H1 (cell line): Measurements from ENCODE around the gene ESPNL. TPM values are rescaled to one million over a fixed set of nuclear protein-coding genes. Genes with fewer than 3 reads are reported as not detected.
A peak's percentile ranks its signal among the peaks of the same experiment; 100 is the strongest.

Experiments used
- CTCF ChIA-PET: fragments of 300-600 bp; sonication (Branson Sonifier 250); formaldehyde crosslinking; loops from one replicate; lab custom pipeline; 2021; ENCODE audit not compliant: partially characterized antibody; lab: Charles Lee
- POLR2A ChIA-PET: fragments of 300-600 bp; sonication (Branson Sonifier 250); formaldehyde crosslinking; loops from one replicate; lab custom pipeline; 2021; ENCODE audit warnings: inconsistent platforms; ENCODE audit not compliant: partially characterized antibody; lab: Charles Lee
- DNase-seq, 2 experiments: peaks; one replicate each; pipeline versions ENCODE4 v3.0.0 to v3.0.0-alpha.2; 2010 to 2022; ENCODE audit warnings: low spot score in 2 of 2, low read depth in 1 of 2, mixed read lengths in 1 of 2
- FAIRE-seq: peaks from 2 replicates; lab custom pipeline; 2011; peaks lifted over from hg19 to GRCh38; lab: Jason Lieb, UNC
- H2AFZ ChIP-seq: 2 replicates; pipeline ENCODE4 v1.8.1; 2012; ENCODE audit warnings: low read length, inconsistent platforms
- H2AK5ac ChIP-seq: 2 replicates; pipeline ENCODE4 v1.6.1; 2013; ENCODE audit warnings: low read depth, low read length
- H2BK120ac ChIP-seq: replicated peaks from 2 replicates; pipeline ENCODE3; 2013; ENCODE audit warnings: low read depth, low read length, inconsistent platforms
- H2BK12ac ChIP-seq: 2 replicates; pipeline ENCODE4 v1.6.1; 2013; ENCODE audit warnings: low read depth, low read length
- H2BK15ac ChIP-seq: 2 replicates; pipeline ENCODE4 v1.6.1; 2013; ENCODE audit warnings: low read length
- H2BK20ac ChIP-seq: 2 replicates; pipeline ENCODE4 v1.6.1; 2013; ENCODE audit warnings: low read length
- H2BK5ac ChIP-seq: 2 replicates; pipeline ENCODE4 v1.6.1; 2013; ENCODE audit warnings: low read depth, low read length
- H3K14ac ChIP-seq: 2 replicates; pipeline ENCODE4 v1.6.1; 2013; ENCODE audit warnings: inconsistent platforms; ENCODE audit not compliant: insufficient read length
- H3K18ac ChIP-seq: 2 replicates; pipeline ENCODE4 v1.6.1; 2013; ENCODE audit warnings: low read length; ENCODE audit errors: extremely low read depth
- H3K23ac ChIP-seq: 2 replicates; pipeline ENCODE4 v1.6.1; 2013; ENCODE audit warnings: inconsistent platforms; ENCODE audit not compliant: insufficient read length
- H3K23me2 ChIP-seq: 2 replicates; pipeline ENCODE4 v1.6.1; 2013; ENCODE audit warnings: low read depth, low read length
- H3K27ac ChIP-seq: 2 replicates; pipeline ENCODE4 v1.6.1; 2011; ENCODE audit warnings: low read depth, low read length, inconsistent platforms
- H3K27me3 ChIP-seq, 4 experiments: replicated peaks in 1 of 4; 1 replicate in 1 of 4; 2 replicates in 3 of 4; pipeline versions ENCODE4 v1.6.1 to v1.8.1; 2011 to 2013; ENCODE audit warnings: low read length in 3 of 4, mild to moderate bottlenecking in 3 of 4, inconsistent platforms in 2 of 4, mixed read lengths in 2 of 4, moderate library complexity in 1 of 4; ENCODE audit not compliant: control insufficient read depth in 3 of 4, insufficient read depth in 3 of 4; ENCODE audit errors: extremely low read depth in 1 of 4
- H3K36me3 ChIP-seq, 4 experiments: 2 replicates each; pipeline versions ENCODE4 v1.6.1 to v1.8.1; 2011 to 2013; ENCODE audit warnings: mild to moderate bottlenecking in 4 of 4, low read length in 3 of 4, moderate library complexity in 2 of 4, control low read depth in 1 of 4, inconsistent platforms in 1 of 4; ENCODE audit not compliant: insufficient read depth in 4 of 4, control insufficient read depth in 2 of 4
- H3K4ac ChIP-seq: replicated peaks from 2 replicates; pipeline ENCODE3; 2013; ENCODE audit warnings: low read length, low read depth, mixed read lengths, inconsistent platforms; ENCODE audit not compliant: insufficient read length
- H3K4me1 ChIP-seq, 4 experiments: replicated peaks in 1 of 4; 1 replicate in 1 of 4; 2 replicates in 3 of 4; pipeline versions ENCODE4 v1.6.1 to v1.8.1; 2011 to 2013; ENCODE audit warnings: low read length in 3 of 4, inconsistent platforms in 2 of 4, mixed read lengths in 1 of 4; ENCODE audit not compliant: insufficient read depth in 4 of 4, control insufficient read depth in 3 of 4
- H3K4me2 ChIP-seq, 2 experiments: 2 replicates each; pipeline versions ENCODE4 v1.6.1 to v1.8.1; 2011 to 2013; ENCODE audit warnings: low read depth in 2 of 2, low read length in 2 of 2, control low read depth in 1 of 2, inconsistent platforms in 1 of 2, mild to moderate bottlenecking in 1 of 2; ENCODE audit not compliant: insufficient read depth in 1 of 2
- H3K4me3 ChIP-seq, 4 experiments: fragments of 200-600, 300-600 bp in 1 of 4; sonication (generic), shearing (Covaris generic), sonication (Bioruptor Twin) in 1 of 4; 2 replicates each; pipeline versions ENCODE4 v1.5.1 to v1.8.1; 2011 to 2016; ENCODE audit warnings: low read length in 4 of 4, low read depth in 3 of 4, control low read depth in 2 of 4, inconsistent platforms in 2 of 4, mild to moderate bottlenecking in 2 of 4, mixed read lengths in 1 of 4, moderate library complexity in 1 of 4; ENCODE audit not compliant: insufficient read depth in 2 of 4; ENCODE audit errors: extremely low read depth in 1 of 4
- H3K56ac ChIP-seq: replicated peaks from 2 replicates; pipeline ENCODE3; 2013; ENCODE audit warnings: low read depth, mild to moderate bottlenecking, mixed read lengths, low read length, inconsistent platforms; ENCODE audit not compliant: insufficient read length
- H3K79me1 ChIP-seq: 2 replicates; pipeline ENCODE4 v1.6.1; 2013; ENCODE audit warnings: low read depth, low read length, control low read depth
- H3K79me2 ChIP-seq, 2 experiments: 2 replicates each; pipeline versions ENCODE4 v1.6.1 to v1.8.1; 2012 to 2013; ENCODE audit warnings: low read length in 2 of 2, mild to moderate bottlenecking in 2 of 2, inconsistent platforms in 1 of 2; ENCODE audit not compliant: insufficient read depth in 2 of 2, control insufficient read depth in 1 of 2
- H3K9ac ChIP-seq, 4 experiments: replicated peaks in 1 of 4; 1 replicate in 1 of 4; 2 replicates in 3 of 4; pipeline versions ENCODE4 v1.6.1 to v1.8.1; 2011 to 2013; ENCODE audit warnings: low read depth in 3 of 4, low read length in 3 of 4, control low read depth in 2 of 4, mild to moderate bottlenecking in 2 of 4, moderate library complexity in 2 of 4, inconsistent platforms in 1 of 4; ENCODE audit errors: extremely low read depth in 1 of 4
- H3K9me3 ChIP-seq, 2 experiments: 2 replicates each; pipeline versions ENCODE4 v1.6.1 to v1.8.1; 2012 to 2013; ENCODE audit warnings: mild to moderate bottlenecking in 2 of 2, moderate library complexity in 2 of 2, control low read depth in 1 of 2, inconsistent platforms in 1 of 2, low read depth in 1 of 2, low read length in 1 of 2, mixed read lengths in 1 of 2; ENCODE audit not compliant: insufficient read depth in 2 of 2
- H4K20me1 ChIP-seq, 2 experiments: replicated peaks in 1 of 2; 2 replicates each; pipeline versions ENCODE3 to v1.8.1; 2011 to 2013; ENCODE audit warnings: inconsistent platforms in 2 of 2, low read length in 2 of 2, mild to moderate bottlenecking in 1 of 2; ENCODE audit not compliant: insufficient read depth in 2 of 2, control insufficient read depth in 1 of 2
- H4K5ac ChIP-seq: 2 replicates; pipeline ENCODE4 v1.6.1; 2013; ENCODE audit warnings: low read length, low read depth, mixed read lengths, inconsistent platforms; ENCODE audit not compliant: insufficient read length
- H4K8ac ChIP-seq: 2 replicates; pipeline ENCODE4 v1.8.0; 2013; ENCODE audit warnings: mild to moderate bottlenecking, moderate library complexity, low read length, inconsistent platforms; ENCODE audit not compliant: insufficient read depth; ENCODE audit errors: extremely low read depth
- H4K91ac ChIP-seq: replicated peaks from 2 replicates; pipeline ENCODE3; 2013; ENCODE audit warnings: low read length, mixed read lengths, inconsistent platforms; ENCODE audit not compliant: insufficient read length
- ASH2L ChIP-seq: fragments of 200-600, 300-600 bp; sonication (generic); IDR thresholded peaks from one replicate; pipeline ENCODE4 v1.7.1; 2017; ENCODE audit warnings: low read length
- CBX5 ChIP-seq: fragments of 300-800, 300-1000 bp; sonication (generic); IDR thresholded peaks from 2 replicates; pipeline ENCODE4 v1.7.1; 2016; ENCODE audit warnings: antibody characterized with exemption, low read length, low read depth
- SP4 ChIP-seq: IDR thresholded peaks from 2 replicates; pipeline ENCODE4 v1.6.1; 2012; ENCODE audit warnings: low read length, inconsistent platforms
- WGBS, 2 experiments: shearing (Covaris generic) in 1 of 2; methylation state at CpG; one replicate each; pipeline versions ENCODE4 v1.1.6 to v1.1.7; 2013 to 2015; ENCODE audit warnings: low lambda C conversion rate in 2 of 2, mixed read lengths in 2 of 2, inconsistent platforms in 1 of 2, low coverage in 1 of 2, missing lambda C conversion rate in 1 of 2; ENCODE audit not compliant: insufficient replicate concordance in 2 of 2, insufficient coverage in 1 of 2, insufficient read length in 1 of 2; ENCODE audit errors: extremely low coverage in 1 of 2, missing lambda C conversion rate in 1 of 2; 5-methylcytosine and 5-hydroxymethylcytosine counted together
- polyA plus RNA-seq, 7 experiments: library from polyadenylated mRNA; depleted of rRNA in 3 of 7; stranded (reverse) in 5 of 7; unstranded in 2 of 7; fragments of >200 nt in 5 of 7; fragments of 200-250 nt in 2 of 7; gene quantifications; 1 replicate in 5 of 7; 2 replicates in 1 of 7; 4 replicates in 1 of 7; pipeline versions ENCODE4 v1.2.1 to v1.2.3, GENCODE V29; 2011 to 2013; ENCODE audit warnings: missing spikeins in 2 of 7, mixed read lengths in 2 of 7
- total RNA-seq: library from RNA; stranded (reverse); fragmentation: NEBNext Ultra II Directional; extraction: Animal tissue kit (Norgen Biotek cat#: 25700); gene quantifications from 2 replicates; pipeline ENCODE4 v1.2.1, GENCODE V29; 2021
- TF ChIP-seq, protein P1 (sequence below): IDR thresholded peaks from 2 replicates; pipeline ENCODE4 v1.6.1; 2012; ENCODE audit warnings: inconsistent platforms

ESPNL gene
- total and polyA plus RNA-seq, 2 of the 8 experiments (the other 6 are each of a cell fraction or from before 2014, with no cell fraction given), result 0.68 to 1.3 TPM

DNA sequence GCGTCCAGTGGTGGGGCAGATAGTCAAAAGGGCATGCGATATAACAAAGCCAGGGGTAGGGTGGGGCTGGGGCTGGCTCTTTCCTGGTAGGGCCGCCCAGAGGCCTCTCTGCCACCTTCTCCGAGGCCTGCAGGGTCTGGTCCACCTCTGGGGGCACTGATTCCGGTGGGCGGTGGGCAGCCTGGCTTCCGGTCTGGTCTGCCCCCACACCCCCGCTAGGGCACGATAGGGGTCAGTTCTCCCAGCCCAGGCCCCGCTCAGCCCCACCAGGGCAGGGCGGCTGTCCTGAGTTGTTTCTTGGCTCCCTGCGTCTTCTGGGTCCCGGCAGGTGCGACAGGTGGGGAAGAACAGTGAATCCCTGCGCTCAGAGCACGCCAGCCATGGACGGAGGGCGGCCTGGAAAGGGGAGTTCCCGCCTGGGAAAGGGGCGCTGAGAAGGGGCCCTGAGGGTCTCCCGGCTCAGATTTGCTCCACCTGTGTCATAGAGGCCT is 57.9 kb downstream of the ESPNL start:
- Histone ChIP-seq H3K14ac (no peak overlapping the region), H2BK15ac (0 out of 2 replicates have a peak overlapping the region, but pooled peaks have one; percentile 29), H3K79me2 (no peaks in the 10 kb centered on the region), H2BK5ac (peak overlapping the region; percentile 5; the same call in 1 of the 2 replicates), H2BK120ac (no peak overlapping the region), H3K4me2 (peak overlapping the region; percentile 73 to 81), H4K91ac (peak overlapping the region; percentile 25), H2AFZ (peak overlapping the region; percentile 84), H2BK12ac (no peak overlapping the region), H2AK5ac (no peak overlapping the region), H3K27ac (no peak overlapping the region), H4K5ac (no peak overlapping the region), H3K23ac (no peak overlapping the region), H4K8ac (no peak overlapping the region), H3K9me3 (no peaks in the 10 kb centered on the region), H3K4me3 (peak overlapping the region; percentile 52 to 83 (median 59)), H2BK20ac (no peak overlapping the region), H3K18ac (peak overlapping the region; percentile 78), H4K20me1 (peaks cover 0 to 4% of the 10 kb centered on the region in 2 experiments), H3K27me3 (peaks cover 13 to 50% (median 33%) of the 10 kb centered on the region in 4 experiments), H3K23me2 (peaks cover 9% of the 10 kb centered on the region; the same call in 1 of the 2 replicates), H3K79me1 (no peaks in the 10 kb centered on the region), H3K4me1 (peaks cover 0 to 21% (median 5%) of the 10 kb centered on the region in 4 experiments; a peak in 5 of 7 replicates), H3K9ac (peak overlapping the region in 2 of 4 experiments; percentile 25 to 50; a peak in 4 of 7 replicates), H3K56ac (peak overlapping the region; percentile 39), H3K4ac (no peak overlapping the region), H3K36me3 (no peaks in the 10 kb centered on the region)
- peak; percentile 91 for TF ChIP-seq ASH2L
- TF ChIP-seq, protein P1, sequence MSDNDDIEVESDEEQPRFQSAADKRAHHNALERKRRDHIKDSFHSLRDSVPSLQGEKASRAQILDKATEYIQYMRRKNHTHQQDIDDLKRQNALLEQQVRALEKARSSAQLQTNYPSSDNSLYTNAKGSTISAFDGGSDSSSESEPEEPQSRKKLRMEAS, result 0 out of 2 replicates have a peak, but pooled peaks have one; percentile 5
- no peak for TF ChIP-seq SP4
- no peak for TF ChIP-seq CBX5
- POLR2A ChIA-PET, result no interaction called here
- DNase-seq, result peak in 1 of 2 experiments; percentile 79
- 10% methylated on average over 13 of the region's 21 CpGs; no CpG with 5 or more reads in 1 of the 2 experiments for WGBS, 2 experiments
- CTCF ChIA-PET, result no interaction called here
- FAIRE-seq, result no peak
